Esophagus squamous epithelium (tissue), 4 donors: ENCODE data around the gene RIOK3.

ENCODE experiments used
- POLR2A ChIP-seq, 4 donors: fragments of 450-650 bp; IDR thresholded peaks; one replicate each; pipeline ENCODE4 v1.6.1; 2017; ENCODE audit warnings: antibody characterized with exemption in 4 of 4, mild to moderate bottlenecking in 4 of 4, moderate library complexity in 3 of 4
- TF ChIP-seq, protein P1 (sequence below), 6 experiments: fragments of 450-650 bp in 4 of 6; fragments of 200-600 bp in 2 of 6; sonication (generic) in 2 of 6; IDR thresholded peaks; one replicate each; pipeline ENCODE4 v1.5.1; 2016 to 2019; ENCODE audit warnings: antibody characterized with exemption in 6 of 6, mild to moderate bottlenecking in 4 of 6, moderate library complexity in 4 of 6

DNA sequence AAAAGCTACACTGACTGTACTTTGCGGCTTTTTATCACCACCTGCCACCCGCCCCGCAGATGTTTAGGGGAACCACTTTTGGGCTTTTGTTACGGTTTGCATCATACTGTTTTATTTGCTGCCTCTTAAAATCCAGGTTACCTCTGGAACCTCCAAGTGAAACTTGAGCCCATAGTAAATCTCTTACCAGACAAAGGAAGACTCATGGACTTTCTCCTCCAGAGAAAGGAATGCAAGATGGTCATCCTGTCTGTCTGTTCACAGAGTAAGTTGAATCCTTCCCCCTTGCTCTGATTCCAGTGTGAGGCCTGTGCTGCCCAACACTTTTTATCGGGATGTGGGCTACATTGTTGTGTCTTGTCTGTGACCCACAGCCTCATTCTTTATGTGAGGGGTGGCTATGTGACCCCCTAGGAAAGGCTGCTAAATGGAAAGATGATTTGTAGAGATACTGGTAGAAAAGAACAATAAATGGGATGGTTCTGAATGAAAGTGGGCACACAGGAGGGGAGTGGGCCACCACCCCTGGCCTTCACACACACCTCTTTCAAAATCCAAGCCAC is 73.5 kb downstream of the RIOK3 start:
- TF ChIP-seq, protein P1, sequence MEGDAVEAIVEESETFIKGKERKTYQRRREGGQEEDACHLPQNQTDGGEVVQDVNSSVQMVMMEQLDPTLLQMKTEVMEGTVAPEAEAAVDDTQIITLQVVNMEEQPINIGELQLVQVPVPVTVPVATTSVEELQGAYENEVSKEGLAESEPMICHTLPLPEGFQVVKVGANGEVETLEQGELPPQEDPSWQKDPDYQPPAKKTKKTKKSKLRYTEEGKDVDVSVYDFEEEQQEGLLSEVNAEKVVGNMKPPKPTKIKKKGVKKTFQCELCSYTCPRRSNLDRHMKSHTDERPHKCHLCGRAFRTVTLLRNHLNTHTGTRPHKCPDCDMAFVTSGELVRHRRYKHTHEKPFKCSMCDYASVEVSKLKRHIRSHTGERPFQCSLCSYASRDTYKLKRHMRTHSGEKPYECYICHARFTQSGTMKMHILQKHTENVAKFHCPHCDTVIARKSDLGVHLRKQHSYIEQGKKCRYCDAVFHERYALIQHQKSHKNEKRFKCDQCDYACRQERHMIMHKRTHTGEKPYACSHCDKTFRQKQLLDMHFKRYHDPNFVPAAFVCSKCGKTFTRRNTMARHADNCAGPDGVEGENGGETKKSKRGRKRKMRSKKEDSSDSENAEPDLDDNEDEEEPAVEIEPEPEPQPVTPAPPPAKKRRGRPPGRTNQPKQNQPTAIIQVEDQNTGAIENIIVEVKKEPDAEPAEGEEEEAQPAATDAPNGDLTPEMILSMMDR (IDR thresholded peaks at IDR 0.05) = no peak
- TF ChIP-seq POLR2A (IDR thresholded peaks at IDR 0.05) = no peak
